HTERT RPE-1 (cell line): ENCODE data around the gene BACH2.

Experiments used
- in situ Hi-C: fragments of 300-500 bp; cut with MboI; formaldehyde crosslinking; loops from 4 replicates; pipeline ENCODE4 v1.14.3; 2020; ENCODE audit warnings: low sequenced_read_pairs

Gene BACH2

DNA sequence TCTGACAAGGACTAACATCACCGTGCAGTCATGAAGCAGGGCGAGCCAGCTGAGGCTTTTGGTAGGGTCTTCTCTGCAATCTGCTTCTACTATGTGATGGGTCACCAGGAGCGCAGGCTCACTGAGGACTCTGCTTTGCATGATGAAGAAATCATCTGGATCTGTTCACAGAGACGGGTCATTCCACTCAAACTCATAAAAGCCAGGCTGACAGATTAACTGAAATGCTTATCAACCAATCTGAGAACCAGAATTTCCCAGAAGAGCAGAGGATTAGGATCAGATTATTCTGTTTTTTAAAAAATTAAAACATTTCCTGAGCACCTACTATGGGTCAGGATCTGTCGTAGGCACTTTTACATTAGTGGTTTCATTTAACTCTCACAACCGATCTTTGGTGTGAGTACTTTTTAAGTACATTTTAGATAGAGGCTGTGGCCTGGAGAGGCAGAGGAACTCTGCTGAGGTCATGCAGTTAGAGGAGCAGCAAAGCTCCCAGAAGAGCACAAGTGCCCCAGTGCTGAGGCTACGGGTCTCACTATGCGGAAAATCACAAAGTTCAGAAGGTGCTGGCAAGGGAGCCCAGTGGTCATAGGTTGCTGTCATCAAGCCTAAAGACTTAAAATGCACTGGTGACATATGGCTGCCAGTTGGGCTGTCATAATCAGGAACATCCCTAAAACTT is 109.1 kb downstream of the BACH2 start:
- in situ Hi-C loops, result no loop called here

DNA sequence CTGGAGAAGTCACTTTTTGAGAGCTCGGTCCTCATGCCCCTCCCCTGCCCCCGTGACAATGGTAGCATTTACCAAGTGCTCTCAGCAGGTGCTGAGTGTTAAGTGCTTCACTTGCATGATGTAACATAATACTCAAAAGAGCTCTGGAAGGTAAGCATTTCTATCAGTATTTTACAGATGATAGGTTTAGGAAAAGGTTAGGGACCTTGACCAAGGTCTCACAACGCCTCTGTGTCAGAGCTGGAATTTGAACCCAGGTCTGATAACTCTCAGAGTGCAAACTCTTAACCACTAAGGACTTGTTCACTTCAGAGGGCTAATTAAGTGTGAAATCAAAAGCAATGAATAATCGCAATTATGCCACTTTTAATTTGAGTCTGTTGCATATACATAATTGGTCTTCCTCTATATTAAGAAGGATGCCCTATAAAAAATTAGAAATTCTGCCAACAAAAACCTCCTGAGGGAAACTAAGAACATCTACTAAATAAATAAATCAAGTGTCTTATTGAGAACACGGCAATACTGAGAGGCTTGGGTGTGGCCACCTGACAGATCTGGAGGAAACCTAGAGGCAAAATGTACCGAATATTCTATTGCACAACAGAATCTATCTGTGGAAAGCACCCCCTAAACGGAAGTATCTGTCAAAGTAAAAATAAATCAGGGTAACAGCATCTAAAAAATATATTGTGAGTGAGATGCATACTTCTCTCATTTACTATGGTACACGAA is 109.8 kb downstream of the BACH2 start:
- in situ Hi-C loops, result no loop called here

DNA sequence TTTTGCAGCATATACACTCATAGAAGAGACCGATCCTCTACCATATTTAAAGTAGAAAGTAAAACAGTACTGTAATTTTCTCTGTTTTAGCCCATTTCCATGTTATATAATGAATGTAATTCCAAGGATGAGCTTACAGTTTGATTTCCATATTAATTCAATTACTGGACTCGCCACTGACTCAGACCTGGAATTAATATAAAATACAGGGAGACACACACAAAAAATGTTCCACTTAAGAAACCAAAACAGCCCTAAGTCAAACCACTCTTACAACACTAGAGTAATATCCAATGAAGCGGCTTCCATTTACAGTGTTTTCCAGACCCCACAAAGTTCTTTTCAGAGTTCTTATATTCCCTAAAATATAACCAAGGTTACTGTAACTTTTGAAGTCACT is 110.6 kb downstream of the BACH2 start:
- in situ Hi-C loops, result no loop called here

GRCh38 chr6:90184334-90185298 is 112.0 kb downstream of the BACH2 start:
- in situ Hi-C loops, result no loop called here

DNA sequence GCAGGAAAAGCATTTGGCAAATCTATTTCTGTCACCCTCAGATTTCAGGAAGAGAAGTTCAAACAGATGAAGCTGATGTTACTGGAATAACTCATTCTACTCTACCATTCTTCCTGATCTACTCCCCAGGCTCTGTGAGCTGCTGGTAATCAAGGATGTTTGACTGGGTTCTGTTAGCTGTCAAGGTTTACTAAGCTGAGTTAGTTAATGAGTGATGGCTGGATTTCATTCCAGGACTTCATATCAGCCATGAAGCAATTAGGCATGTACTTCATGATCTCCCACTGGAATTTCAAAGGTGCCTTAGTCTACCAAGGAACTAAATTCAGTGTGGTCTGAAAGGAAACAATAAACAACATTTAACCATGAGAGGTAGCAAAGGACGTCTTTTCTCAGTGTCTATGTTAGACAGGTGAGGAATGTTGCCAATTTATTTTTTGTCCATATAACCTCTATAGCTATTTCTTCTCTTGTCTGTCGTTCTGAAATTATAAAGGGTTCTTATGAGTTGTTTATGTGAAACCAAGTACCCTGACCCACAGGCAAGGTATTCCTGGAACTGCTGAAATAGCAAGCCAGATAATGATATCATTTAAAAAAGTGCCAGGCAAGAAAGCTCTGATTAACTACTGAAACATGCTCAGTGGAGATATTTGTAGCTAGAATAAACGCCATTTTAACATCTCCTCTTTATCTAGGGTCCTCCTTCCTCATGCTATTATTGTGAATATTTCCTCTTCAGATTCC is 112.9 kb downstream of the BACH2 start:
- in situ Hi-C loops, result no loop called here

DNA sequence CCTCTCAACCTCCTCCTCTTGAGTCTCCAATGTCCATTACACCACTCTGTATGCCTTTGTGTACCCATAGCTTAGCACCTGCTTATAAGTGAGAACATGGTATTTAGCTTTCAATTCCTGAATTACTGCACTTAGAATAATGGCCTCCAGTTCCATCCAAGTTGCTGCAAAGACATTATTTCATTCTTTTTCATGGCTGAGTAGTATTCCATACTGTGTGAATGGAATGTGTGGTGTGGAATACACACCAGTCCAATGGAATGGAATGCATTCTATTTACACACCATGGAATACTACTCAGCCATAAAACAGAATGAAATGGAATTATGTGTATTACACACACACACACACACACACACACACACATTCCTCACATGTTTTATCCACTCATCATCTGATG is 116.1 kb downstream of the BACH2 start:
- in situ Hi-C loops, result no loop called here

GRCh38 chr6:90179190-90180169 is 117.2 kb downstream of the BACH2 start:
- in situ Hi-C loops, result no loop called here

DNA sequence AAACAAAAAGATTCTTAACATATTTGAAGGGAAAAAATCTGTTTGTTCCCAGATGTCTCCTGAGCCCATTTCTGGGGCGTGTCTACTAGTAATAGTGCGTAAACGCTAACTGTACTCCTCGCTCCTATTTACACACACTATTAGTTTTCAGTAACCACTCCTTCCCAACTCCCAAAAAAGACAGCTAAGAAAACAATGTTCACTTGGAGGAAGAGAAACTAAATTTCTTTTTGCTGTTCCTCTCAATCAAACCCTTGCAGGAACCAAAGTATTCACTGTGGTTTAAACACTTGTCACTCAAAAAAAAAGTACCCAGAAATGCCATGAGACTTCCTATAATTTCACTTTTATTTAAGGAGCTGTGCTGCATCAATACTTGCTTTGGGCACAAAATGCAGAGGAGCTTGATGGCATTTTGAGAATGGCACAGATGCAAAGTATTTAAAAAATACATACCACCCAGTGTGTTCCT is 118.2 kb downstream of the BACH2 start:
- in situ Hi-C loops, result no loop called here

- in situ Hi-C loops, result no loop called here
Observed at GRCh38 chr6:90177544-90178383, 118.9 kb downstream of the BACH2 start.

- in situ Hi-C loops, result no loop called here
Observed at GRCh38 chr6:90175627-90176538, 120.8 kb downstream of the BACH2 start.

GRCh38 chr6:90173262-90173925 is 123.2 kb downstream of the BACH2 start:
- in situ Hi-C loops, result no loop called here

- in situ Hi-C loops, result no loop called here
Observed at GRCh38 chr6:90170601-90171000, 126.0 kb downstream of the BACH2 start.

DNA sequence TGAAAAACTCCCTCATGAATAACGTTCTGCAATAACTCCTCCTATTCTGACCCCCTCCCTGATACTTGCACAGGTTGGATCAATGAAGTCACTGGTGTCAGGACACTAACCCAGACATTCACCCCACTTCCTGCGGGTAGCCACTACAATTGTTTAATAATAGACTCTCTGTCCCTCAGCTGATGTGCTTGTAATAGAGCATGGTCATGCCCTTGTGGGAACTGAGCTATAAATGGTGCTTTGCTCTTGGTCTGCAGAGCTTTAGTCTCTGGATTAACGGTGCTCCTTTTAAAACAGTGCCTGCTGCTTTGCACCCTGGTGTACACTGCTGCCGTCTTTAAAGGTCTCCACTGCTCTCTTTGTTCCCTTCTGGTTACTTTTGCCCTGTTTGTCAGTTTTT is 127.3 kb downstream of the BACH2 start:
- in situ Hi-C loops, result no loop called here

DNA sequence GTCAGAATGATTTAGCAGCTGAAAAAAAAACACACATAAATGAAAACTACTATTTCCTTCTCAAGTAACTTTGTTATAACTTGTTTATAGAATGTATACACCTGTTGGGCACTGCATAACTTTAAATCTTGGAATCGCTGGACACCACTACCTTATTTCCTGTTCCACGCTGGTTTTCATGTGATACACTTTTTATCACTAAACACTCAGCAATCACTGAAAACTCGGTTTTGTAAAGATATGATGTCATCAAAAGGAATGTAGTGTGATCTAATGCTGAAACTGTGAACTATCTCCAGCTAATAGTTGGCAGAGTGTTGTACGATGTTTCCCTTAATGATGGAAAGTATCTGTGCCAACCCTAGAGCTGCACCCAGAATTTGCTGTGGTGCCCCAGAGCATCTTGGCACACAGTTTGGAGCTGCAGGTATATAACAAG is 127.9 kb downstream of the BACH2 start:
- in situ Hi-C loops, result no loop called here

DNA sequence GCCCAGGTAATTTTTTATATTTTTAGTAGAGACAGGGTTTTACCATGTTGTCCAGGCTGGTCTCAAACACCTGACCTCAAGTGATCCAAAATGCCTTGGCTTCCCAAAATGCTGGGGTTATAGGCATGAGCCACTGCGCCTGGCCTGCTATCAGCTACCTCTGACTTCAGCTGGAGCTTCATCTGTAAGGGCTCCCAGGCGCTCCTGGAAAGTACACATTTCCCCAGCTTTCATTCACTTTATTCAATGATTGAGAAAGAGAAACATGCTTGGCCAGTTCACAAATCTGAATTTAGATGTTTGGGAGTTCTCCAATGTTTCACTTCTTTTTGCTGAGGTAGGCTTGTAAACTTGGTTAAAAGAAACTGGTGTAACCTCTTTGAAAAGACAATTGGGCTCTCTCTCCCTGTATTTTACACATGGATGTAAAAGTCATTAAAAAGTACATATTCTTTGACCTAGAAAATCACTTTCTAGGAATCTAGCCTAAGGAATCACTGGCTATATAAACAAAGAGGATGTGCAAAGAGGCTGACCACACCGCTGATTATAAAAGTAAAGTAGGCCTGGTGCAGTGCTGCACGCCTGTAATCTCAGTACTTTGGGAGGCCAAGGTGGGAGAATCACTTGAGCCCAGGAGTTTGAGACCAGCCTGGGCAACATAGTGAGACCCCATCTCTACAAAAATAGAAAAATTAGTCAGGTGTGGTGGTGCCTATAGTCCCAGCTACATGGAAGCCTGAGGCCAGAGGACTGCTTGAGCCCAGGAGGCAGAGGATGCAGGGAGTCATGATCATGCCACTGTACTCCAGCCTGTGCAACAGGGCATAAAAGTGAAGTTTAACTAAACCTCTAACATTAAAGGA is 128.9 kb downstream of the BACH2 start:
- in situ Hi-C loops, result no loop called here
